HEK293T (cell line): ENCODE data around the gene NDRG2.

Source experiments
- CTCF ChIA-PET: fragments of 350-600 bp; formaldehyde crosslinking; extraction: SDS; loops from one replicate; lab custom pipeline; 2021; ENCODE audit warnings: antibody characterized with exemption, inconsistent platforms; lab: Yijun Ruan, JAX
- POLR2A ChIA-PET: fragments of 350-600 bp; formaldehyde crosslinking; extraction: SDS; loops from one replicate; lab custom pipeline; 2020; ENCODE audit warnings: antibody characterized with exemption, inconsistent platforms; lab: Yijun Ruan, JAX
- DNase-seq: peaks from one replicate; pipeline ENCODE4 v3.0.0; 2012; ENCODE audit warnings: mixed read lengths; ENCODE audit errors: extremely low spot score
- ARNT ChIP-seq: fragments of 450-650 bp; IDR thresholded peaks from 2 replicates; pipeline ENCODE4 v1.6.1; 2017; ENCODE audit warnings: mild to moderate bottlenecking
- BHLHE40 ChIP-seq: fragments of 450-650 bp; IDR thresholded peaks from 2 replicates; pipeline ENCODE4 v1.6.1; 2016; ENCODE audit warnings: mild to moderate bottlenecking, moderate library complexity, borderline replicate concordance
- CTBP1 ChIP-seq: fragments of 450-650 bp; IDR thresholded peaks from 2 replicates; pipeline ENCODE4 v1.6.1; 2016; ENCODE audit warnings: borderline replicate concordance
- ELF4 ChIP-seq: fragments of 450-650 bp; IDR thresholded peaks from 2 replicates; pipeline ENCODE4 v1.6.1; 2017; ENCODE audit warnings: antibody characterized with exemption
- FOXA1 ChIP-seq: fragments of 450-650 bp; IDR thresholded peaks from 2 replicates; pipeline ENCODE4 v1.6.1; 2016; ENCODE audit warnings: mild to moderate bottlenecking
- FOXK2 ChIP-seq: fragments of 450-650 bp; IDR thresholded peaks from 2 replicates; pipeline ENCODE4 v1.6.1; 2016; ENCODE audit warnings: mild to moderate bottlenecking
- FOXM1 ChIP-seq: fragments of 450-650 bp; IDR thresholded peaks from 2 replicates; pipeline ENCODE4 v1.6.1; 2017; ENCODE audit warnings: mild to moderate bottlenecking, borderline replicate concordance
- HDGF ChIP-seq: fragments of 450-650 bp; IDR thresholded peaks from 2 replicates; pipeline ENCODE4 v1.6.1; 2017; ENCODE audit warnings: antibody characterized with exemption, borderline replicate concordance
- L3MBTL2 ChIP-seq: fragments of 450-650 bp; conservative IDR thresholded peaks from 2 replicates; pipeline ENCODE4 v1.6.1; 2016; ENCODE audit warnings: mild to moderate bottlenecking
- LEF1 ChIP-seq: fragments of 450-650 bp; IDR thresholded peaks from 2 replicates; pipeline ENCODE4 v1.6.1; 2017; ENCODE audit warnings: mild to moderate bottlenecking, borderline replicate concordance
- NFRKB ChIP-seq: fragments of 450-650 bp; IDR thresholded peaks from 2 replicates; pipeline ENCODE4 v1.6.1; 2016; ENCODE audit warnings: mild to moderate bottlenecking, moderate library complexity
- PKNOX1 ChIP-seq: fragments of 450-650 bp; IDR thresholded peaks from 2 replicates; pipeline ENCODE4 v1.6.1; 2016
- SP1 ChIP-seq: fragments of 450-650 bp; IDR thresholded peaks from 2 replicates; pipeline ENCODE4 v1.6.1; 2017
- SUZ12 ChIP-seq: fragments of 450-650 bp; IDR thresholded peaks from 2 replicates; pipeline ENCODE4 v1.6.1; 2016; ENCODE audit warnings: mild to moderate bottlenecking
- TARDBP ChIP-seq: fragments of 450-650 bp; IDR thresholded peaks from 2 replicates; pipeline ENCODE4 v1.6.1; 2016
- ZNF384 ChIP-seq: fragments of 450-650 bp; IDR thresholded peaks from 2 replicates; pipeline ENCODE4 v1.6.1; 2016

The NDRG2 gene

DNA sequence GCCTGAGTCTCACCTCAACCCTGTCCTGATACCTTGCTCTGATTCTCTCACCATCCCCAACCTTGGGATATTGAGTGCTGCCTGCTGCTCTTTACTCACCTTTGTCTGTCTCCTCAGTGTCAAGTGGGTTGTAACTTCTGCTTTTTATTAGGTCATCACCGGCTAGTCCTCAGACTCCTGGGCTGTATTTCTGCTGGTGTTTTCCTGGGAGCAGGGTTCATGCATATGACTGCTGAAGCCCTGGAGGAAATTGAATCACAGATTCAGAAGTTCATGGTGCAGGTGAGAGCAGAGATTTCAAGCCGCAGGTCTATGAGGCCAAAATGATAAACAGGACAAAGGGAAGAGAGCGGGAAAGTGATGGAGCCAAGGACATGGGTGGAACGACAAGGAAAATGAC, 25.3 kb downstream of the NDRG2 start:
- TF ChIP-seq CTBP1 (no peak), FOXA1 (no peak), ARNT (no peak), ELF4 (no peak)
- ChIA-PET POLR2A (interaction anchor here (0.6 to 2.4 kb wide), 2 partner anchors 28 to 29 kb away, joined by 3 to 15 read pairs; no protein-coding TSS in a partner anchor), CTCF (interaction anchor here (0.9 to 3.5 kb wide), 5 partner anchors 9 to 93 kb away, joined by 3 to 26 read pairs (median 3); no protein-coding TSS in a partner anchor)
- DNase-seq = no peak

DNA sequence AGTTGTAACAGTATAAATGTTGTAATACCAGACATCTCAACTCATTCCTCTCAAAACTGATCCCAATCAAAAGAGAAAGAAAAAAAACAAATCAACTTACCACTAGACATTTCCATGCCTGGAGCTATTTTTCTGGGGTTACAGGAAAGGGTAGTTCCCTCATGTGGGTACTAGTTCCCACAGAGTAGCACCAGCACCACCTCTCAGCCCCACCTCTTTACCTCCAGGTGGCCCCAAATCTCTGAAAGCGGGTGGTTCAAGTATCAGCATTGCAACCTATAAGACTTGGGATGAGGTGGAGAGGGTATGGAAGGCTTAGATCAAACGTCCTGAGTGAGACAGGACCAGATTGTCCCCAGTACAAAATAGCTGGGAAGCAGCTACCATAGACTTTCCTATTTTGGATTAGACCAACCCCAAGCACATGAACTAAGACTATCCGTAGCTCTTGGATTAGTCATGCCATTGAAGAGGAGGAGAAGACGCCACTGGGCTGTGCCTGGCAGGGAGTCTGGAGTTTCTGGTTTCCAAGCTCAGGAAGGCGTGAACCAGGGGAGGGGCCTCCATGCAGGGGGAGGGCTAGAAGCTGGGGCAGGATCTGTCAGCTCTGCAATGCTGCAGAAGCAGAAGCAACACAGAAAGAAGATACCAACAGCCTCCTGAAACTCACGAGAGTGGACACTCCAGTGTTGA, 26.0 kb downstream of the NDRG2 start, which contains the start of gene SLC39A2:
TSS of gene SLC39A2 (plus strand) at position 620 of the 693 bp plus-strand sequence. CDS start 154 bp downstream, outside the sequence.
- DNase-seq = peak; percentile 22
- ChIA-PET CTCF (interaction anchor here (0.5 to 3.5 kb wide), 6 partner anchors 10 to 111 kb away, joined by 3 to 26 read pairs (median 3); no protein-coding TSS in a partner anchor), POLR2A (interaction anchor here (2.4 kb wide), 1 partner anchor 28 kb away, joined by 15 read pairs; no protein-coding TSS in a partner anchor)
- TF ChIP-seq CTBP1 = no peak
- TF ChIP-seq FOXK2 = no peak
- TF ChIP-seq BHLHE40 = no peak
- TF ChIP-seq FOXM1 = no peak
- TF ChIP-seq FOXA1 = no peak
- TF ChIP-seq LEF1 = no peak
- no peak for TF ChIP-seq ARNT
- no peak for TF ChIP-seq L3MBTL2
- no peak for TF ChIP-seq PKNOX1
- no peak for TF ChIP-seq ZNF384
- no peak for TF ChIP-seq SP1
- no peak for TF ChIP-seq ELF4
- TF ChIP-seq SUZ12 = no peak
- no peak for TF ChIP-seq HDGF
- no peak for TF ChIP-seq TARDBP
- no peak for TF ChIP-seq NFRKB

- ChIA-PET POLR2A (interaction anchor here (0.7 to 2.4 kb wide), 3 partner anchors 17 to 73 kb away, joined by 3 to 15 read pairs (median 4); no protein-coding TSS in a partner anchor), CTCF (interaction anchor here (1.1 to 3.5 kb wide), 5 partner anchors 17 to 96 kb away, joined by 3 to 26 read pairs (median 4); no protein-coding TSS in a partner anchor)
Measured at GRCh38 chr14:20998139-20998538, 26.7 kb downstream of the NDRG2 start.

GRCh38 chr14:20997564-20997963, 27.3 kb downstream of the NDRG2 start:
- no peak for DNase-seq
- TF ChIP-seq SP1 (no peak), SUZ12 (no peak), HDGF (no peak), L3MBTL2 (no peak), PKNOX1 (no peak), CTBP1 (no peak), NFRKB (no peak), BHLHE40 (no peak), LEF1 (no peak), FOXA1 (no peak), FOXM1 (no peak), ELF4 (no peak), ZNF384 (no peak), TARDBP (no peak), FOXK2 (no peak), ARNT (no peak)
- CTCF ChIA-PET = interaction anchor here (0.5 to 3.5 kb wide), 5 partner anchors 17 to 124 kb away, joined by 3 to 26 read pairs (median 4); no protein-coding TSS in a partner anchor
- POLR2A ChIA-PET = interaction anchor here (0.7 to 2.4 kb wide), 3 partner anchors 17 to 74 kb away, joined by 3 to 15 read pairs (median 4); no protein-coding TSS in a partner anchor

More at GRCh38 chr14:20998139-20998538, 26.7 kb downstream of the NDRG2 start:
- no peak for DNase-seq
- TF ChIP-seq ARNT = no peak
- TF ChIP-seq HDGF = no peak
- no peak for TF ChIP-seq FOXK2
- no peak for TF ChIP-seq PKNOX1
- no peak for TF ChIP-seq SP1
- no peak for TF ChIP-seq LEF1
- no peak for TF ChIP-seq ZNF384
- no peak for TF ChIP-seq FOXM1
- no peak for TF ChIP-seq SUZ12
- no peak for TF ChIP-seq ELF4
- TF ChIP-seq FOXA1 = no peak
- TF ChIP-seq NFRKB = no peak
- TF ChIP-seq L3MBTL2 = no peak
- TF ChIP-seq TARDBP = no peak
- no peak for TF ChIP-seq CTBP1
- no peak for TF ChIP-seq BHLHE40

DNA sequence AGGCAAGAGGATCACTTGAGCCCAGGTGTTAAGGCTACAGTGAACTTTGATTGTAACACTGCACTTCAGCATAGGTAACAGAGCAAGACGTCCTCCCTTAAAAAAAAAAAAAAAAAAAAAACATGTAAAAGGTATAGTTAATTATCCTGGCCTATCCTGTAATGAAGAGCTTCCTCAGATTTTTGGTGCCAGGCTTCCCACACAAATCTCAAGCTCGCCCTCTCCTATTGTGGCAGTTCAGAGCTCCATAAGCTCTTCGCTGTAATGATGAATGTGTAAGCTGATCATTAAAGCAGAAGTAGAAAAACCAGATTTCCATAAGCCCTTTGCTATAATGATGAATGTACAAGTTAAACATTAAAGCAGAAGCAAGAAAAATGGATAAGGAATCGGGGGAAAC, 27.7 kb downstream of the NDRG2 start:
- ChIA-PET POLR2A (interaction anchor here (0.8 to 2.4 kb wide), 3 partner anchors 18 to 43 kb away, joined by 4 to 15 read pairs (median 4); no protein-coding TSS in a partner anchor), CTCF (interaction anchor here (0.5 to 3.5 kb wide), 4 partner anchors 18 to 123 kb away, joined by 3 to 26 read pairs (median 5); no protein-coding TSS in a partner anchor)
- no peak for DNase-seq
- TF ChIP-seq FOXA1 (no peak), LEF1 (no peak), CTBP1 (no peak), FOXK2 (no peak), TARDBP (no peak)

GRCh38 chr14:20996521-20996920, 28.3 kb downstream of the NDRG2 start:
- ChIA-PET POLR2A (interaction anchor here (0.8 kb wide), 1 partner anchor 44 kb away, joined by 4 read pairs; no protein-coding TSS in a partner anchor), CTCF (no interaction called here)
- TF ChIP-seq PKNOX1 = no peak
- TF ChIP-seq FOXM1 = no peak
- TF ChIP-seq SP1 = no peak
- TF ChIP-seq LEF1 = no peak
- TF ChIP-seq NFRKB = no peak
- TF ChIP-seq HDGF = no peak
- no peak for TF ChIP-seq ARNT
- no peak for TF ChIP-seq FOXA1
- no peak for TF ChIP-seq FOXK2
- TF ChIP-seq ELF4 = no peak
- no peak for TF ChIP-seq TARDBP
- TF ChIP-seq CTBP1 = no peak
- no peak for TF ChIP-seq L3MBTL2
- TF ChIP-seq BHLHE40 = no peak
- TF ChIP-seq SUZ12 = no peak
- no peak for TF ChIP-seq ZNF384
- DNase-seq = no peak
